DOHH2 (cell line): Measurements from ENCODE around the gene HLTF.

Experiments
- H3F3A ChIP-seq: fragments of 200-600 bp; sonication (generic), shearing (Covaris generic); 2 replicates; pipeline ENCODE4 v1.6.0; 2016; ENCODE audit warnings: antibody characterized with exemption, mild to moderate bottlenecking; ENCODE audit not compliant: control insufficient read depth, insufficient read depth
- H3K27ac ChIP-seq: fragments of 200-600 bp; sonication (generic); 2 replicates; pipeline ENCODE4 v1.5.1; 2014; ENCODE audit warnings: low read depth, mild to moderate bottlenecking, low read length, moderate library complexity
- H3K27me3 ChIP-seq: fragments of 200-600 bp; sonication (generic); 2 replicates; pipeline ENCODE4 v1.6.1; 2014; ENCODE audit warnings: mild to moderate bottlenecking, low read length, mixed read lengths; ENCODE audit not compliant: control insufficient read depth
- H3K36me3 ChIP-seq: fragments of 200-600 bp; sonication (generic); 2 replicates; pipeline ENCODE4 v1.6.1; 2014; ENCODE audit warnings: mild to moderate bottlenecking, low read length, moderate library complexity, mixed read lengths; ENCODE audit not compliant: control insufficient read depth
- H3K4me1 ChIP-seq: fragments of 200-600 bp; sonication (generic); 2 replicates; pipeline ENCODE4 v1.6.1; 2014; ENCODE audit warnings: mild to moderate bottlenecking, low read length, mixed read lengths; ENCODE audit not compliant: control insufficient read depth
- H3K4me2 ChIP-seq: fragments of 200-600 bp; sonication (generic); 2 replicates; pipeline ENCODE4 v1.6.0; 2014; ENCODE audit warnings: mild to moderate bottlenecking, low read length, moderate library complexity
- H3K4me3 ChIP-seq: fragments of 200-600 bp; sonication (generic); 2 replicates; pipeline ENCODE4 v1.5.1; 2014; ENCODE audit warnings: mild to moderate bottlenecking, low read length, mixed read lengths
- H3K79me2 ChIP-seq: fragments of 200-600 bp; sonication (generic); 2 replicates; pipeline ENCODE4 v1.6.1; 2014; ENCODE audit warnings: mild to moderate bottlenecking, low read length, mixed read lengths; ENCODE audit not compliant: control insufficient read depth
- H3K9me2 ChIP-seq: fragments of 200-600 bp; sonication (generic); replicated peaks from 2 replicates; pipeline ENCODE4 v1.6.1; 2014; ENCODE audit warnings: mild to moderate bottlenecking, low read length, mixed read lengths; ENCODE audit not compliant: control insufficient read depth
- H3K9me3 ChIP-seq: fragments of 200-600 bp; sonication (generic); 2 replicates; pipeline ENCODE4 v1.6.1; 2014; ENCODE audit warnings: antibody characterized with exemption, low read length, mixed read lengths; ENCODE audit not compliant: control insufficient read depth, insufficient read depth
- H4K20me1 ChIP-seq: fragments of 200-600 bp; sonication (generic); 2 replicates; pipeline ENCODE4 v1.6.0; 2014; ENCODE audit warnings: low read depth, mild to moderate bottlenecking, antibody characterized with exemption, low read length, moderate library complexity; ENCODE audit not compliant: control insufficient read depth, insufficient read depth
- EZH2phosphoT487 ChIP-seq: fragments of 200-600 bp; sonication (generic); IDR thresholded peaks from 2 replicates; pipeline ENCODE4 v1.6.1; 2017; ENCODE audit warnings: borderline replicate concordance, mild to moderate bottlenecking, antibody characterized with exemption, low read length, moderate library complexity, mixed read lengths
- TF ChIP-seq, protein P1 (sequence below): fragments of 200-600 bp; sonication (generic); IDR thresholded peaks from one replicate; pipeline ENCODE4 v1.5.1; 2014; ENCODE audit warnings: antibody characterized with exemption, mild to moderate bottlenecking, low read depth, low read length; ENCODE audit not compliant: poor library complexity, severe bottlenecking

The HLTF gene

DNA sequence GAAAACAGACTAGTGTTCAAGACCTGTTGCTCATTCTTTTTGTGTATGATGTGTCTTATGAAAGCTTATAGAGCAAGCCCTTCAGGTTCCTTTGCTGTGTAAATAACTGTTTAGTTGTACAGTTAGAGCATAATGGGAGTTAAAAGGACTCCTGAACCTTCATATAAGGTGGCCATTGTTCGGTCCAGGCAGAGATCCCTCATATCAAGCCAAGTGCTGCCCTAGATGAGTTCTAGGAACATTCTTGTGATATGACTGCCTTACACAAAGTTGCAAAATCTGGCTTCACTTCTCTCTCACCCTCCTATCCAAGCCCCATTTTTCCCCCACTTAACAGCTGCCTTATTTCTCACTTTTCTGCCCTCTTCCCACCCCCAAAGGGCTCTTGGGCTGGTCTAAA is 68.1 kb downstream of the HLTF start:
- Histone ChIP-seq H3K4me1 (no peaks in the 10 kb centered on the region), H4K20me1 (no peaks in the 10 kb centered on the region), H3K79me2 (no peaks in the 10 kb centered on the region), H3K36me3 (peaks cover 47% of the 10 kb centered on the region), H3K27ac (no peak overlapping the region), H3K4me3 (no peak overlapping the region), H3K9me2 (no peaks in the 10 kb centered on the region), H3K27me3 (no peaks in the 10 kb centered on the region), H3K9me3 (no peaks in the 10 kb centered on the region), H3F3A (no peaks in the 10 kb centered on the region), H3K4me2 (no peak overlapping the region)
- no peak for TF ChIP-seq EZH2phosphoT487
- TF ChIP-seq, protein P1, sequence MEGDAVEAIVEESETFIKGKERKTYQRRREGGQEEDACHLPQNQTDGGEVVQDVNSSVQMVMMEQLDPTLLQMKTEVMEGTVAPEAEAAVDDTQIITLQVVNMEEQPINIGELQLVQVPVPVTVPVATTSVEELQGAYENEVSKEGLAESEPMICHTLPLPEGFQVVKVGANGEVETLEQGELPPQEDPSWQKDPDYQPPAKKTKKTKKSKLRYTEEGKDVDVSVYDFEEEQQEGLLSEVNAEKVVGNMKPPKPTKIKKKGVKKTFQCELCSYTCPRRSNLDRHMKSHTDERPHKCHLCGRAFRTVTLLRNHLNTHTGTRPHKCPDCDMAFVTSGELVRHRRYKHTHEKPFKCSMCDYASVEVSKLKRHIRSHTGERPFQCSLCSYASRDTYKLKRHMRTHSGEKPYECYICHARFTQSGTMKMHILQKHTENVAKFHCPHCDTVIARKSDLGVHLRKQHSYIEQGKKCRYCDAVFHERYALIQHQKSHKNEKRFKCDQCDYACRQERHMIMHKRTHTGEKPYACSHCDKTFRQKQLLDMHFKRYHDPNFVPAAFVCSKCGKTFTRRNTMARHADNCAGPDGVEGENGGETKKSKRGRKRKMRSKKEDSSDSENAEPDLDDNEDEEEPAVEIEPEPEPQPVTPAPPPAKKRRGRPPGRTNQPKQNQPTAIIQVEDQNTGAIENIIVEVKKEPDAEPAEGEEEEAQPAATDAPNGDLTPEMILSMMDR = no peak

DNA sequence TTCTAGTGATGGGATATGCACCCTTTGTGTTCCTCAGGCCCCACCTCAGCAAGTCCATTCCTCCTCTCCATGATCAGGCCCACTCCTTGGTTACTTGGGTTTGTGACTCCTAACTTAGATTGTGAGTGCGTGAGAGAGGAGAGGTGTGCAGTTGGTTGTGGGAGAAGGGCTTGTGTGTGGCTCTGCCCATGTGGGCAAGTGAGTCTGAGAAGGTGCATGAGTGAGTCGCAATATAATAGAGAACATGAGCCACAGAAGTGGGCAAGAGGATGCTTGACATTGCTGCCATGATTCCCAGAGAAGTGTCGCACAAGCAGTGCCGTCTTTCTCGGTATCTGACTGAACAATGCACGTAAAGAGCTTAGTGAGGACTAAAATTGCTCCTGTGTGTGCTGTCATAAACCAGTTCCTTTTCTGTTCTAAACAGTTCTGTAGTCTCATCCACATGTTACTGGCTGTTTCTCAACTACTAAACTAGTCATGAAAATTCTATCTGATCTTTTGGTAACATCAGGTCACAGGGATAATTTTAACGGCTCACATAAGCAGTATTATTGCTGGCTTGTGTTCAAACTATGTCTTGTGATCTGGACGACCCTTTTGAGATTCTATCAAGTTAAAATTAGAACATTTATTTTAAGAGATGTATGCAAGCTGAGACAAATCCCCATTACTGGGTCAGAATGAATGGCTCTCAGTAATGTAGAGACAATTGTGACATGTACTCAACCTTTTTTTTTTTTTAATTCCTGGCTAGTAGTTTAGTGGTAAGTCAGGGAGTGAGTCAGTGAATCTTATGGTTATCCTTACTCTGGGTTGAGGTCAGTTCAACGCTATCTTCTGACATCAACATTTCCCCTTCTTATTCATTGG is 69.4 kb downstream of the HLTF start:
- H3K27me3 ChIP-seq = no peaks in the 10 kb centered on the region

DNA sequence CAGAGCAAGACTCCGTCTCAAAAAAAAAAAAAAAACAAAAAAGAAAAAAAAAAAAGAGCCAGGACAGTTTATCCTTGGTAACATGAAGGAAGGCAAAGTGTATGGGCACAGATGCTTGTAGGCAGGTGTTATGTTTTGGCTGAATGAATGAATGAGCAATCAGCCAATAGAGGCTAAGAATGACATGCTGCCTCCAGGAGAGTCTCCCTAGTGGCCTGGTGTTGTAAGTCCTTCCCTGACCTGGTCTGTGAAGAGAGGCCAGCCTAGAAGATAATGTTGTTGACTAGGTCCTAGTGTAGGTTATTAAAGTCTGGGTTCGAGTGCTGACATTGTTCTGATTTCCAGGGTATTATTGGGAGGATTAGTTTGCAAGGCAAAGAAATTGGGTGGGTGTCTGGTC is 70.1 kb downstream of the HLTF start:
- H4K20me1 ChIP-seq = no peaks in the 10 kb centered on the region
- H3K27me3 ChIP-seq = no peaks in the 10 kb centered on the region
- H3K9me2 ChIP-seq = no peaks in the 10 kb centered on the region
- no peak overlapping the region for H3K27ac ChIP-seq
- no peaks in the 10 kb centered on the region for H3K79me2 ChIP-seq
- TF ChIP-seq, protein P1 = no peak
- no peak for TF ChIP-seq EZH2phosphoT487
- H3K4me1 ChIP-seq = no peaks in the 10 kb centered on the region
- H3K4me2 ChIP-seq = no peak overlapping the region
- H3K4me3 ChIP-seq = no peak overlapping the region
- peaks cover 46% of the 10 kb centered on the region for H3K36me3 ChIP-seq
- H3F3A ChIP-seq = no peaks in the 10 kb centered on the region
- H3K9me3 ChIP-seq = no peaks in the 10 kb centered on the region

More for the DNA sequence above, 69.4 kb downstream of the HLTF start:
- TF ChIP-seq, protein P1 = no peak
- TF ChIP-seq EZH2phosphoT487 = no peak
- Histone ChIP-seq H3K9me2 (no peaks in the 10 kb centered on the region), H4K20me1 (no peaks in the 10 kb centered on the region), H3K9me3 (no peaks in the 10 kb centered on the region), H3F3A (no peaks in the 10 kb centered on the region), H3K27ac (no peak overlapping the region), H3K36me3 (peaks cover 43% of the 10 kb centered on the region), H3K4me2 (no peak overlapping the region), H3K4me1 (no peaks in the 10 kb centered on the region), H3K4me3 (no peak overlapping the region), H3K79me2 (no peaks in the 10 kb centered on the region)
